ACC112 (cell line): ENCODE results near the gene WRAP73.

ENCODE experiments used
- H2AFZ ChIP-seq: fragments of 200-600 bp; sonication (generic); one replicate; pipeline ENCODE4 v1.6.0; 2017; ENCODE audit warnings: antibody characterized with exemption, low read length; ENCODE audit not compliant: unreplicated experiment
- H3K27ac ChIP-seq: fragments of 200-600 bp; sonication (generic); 2 replicates; pipeline ENCODE4 v1.5.1; 2014; ENCODE audit warnings: low read depth, mild to moderate bottlenecking, antibody characterized with exemption, low read length, moderate library complexity
- H3K27me3 ChIP-seq: fragments of 200-600 bp; sonication (generic); 2 replicates; pipeline ENCODE4 v1.6.1; 2014; ENCODE audit warnings: mild to moderate bottlenecking, antibody characterized with exemption, low read length, moderate library complexity, mixed read lengths; ENCODE audit not compliant: insufficient read depth
- H3K36me3 ChIP-seq: fragments of 200-600 bp; sonication (generic); 2 replicates; pipeline ENCODE4 v1.6.1; 2016; ENCODE audit warnings: mild to moderate bottlenecking, antibody characterized with exemption, low read length, moderate library complexity, mixed read lengths; ENCODE audit not compliant: insufficient read depth
- H3K4me1 ChIP-seq: fragments of 200-600 bp; sonication (generic); one replicate; pipeline ENCODE4 v1.6.1; 2016; ENCODE audit warnings: low read length, mixed read lengths; ENCODE audit not compliant: insufficient read depth, unreplicated experiment, control insufficient read depth
- H3K4me3 ChIP-seq: fragments of 200-600 bp; sonication (generic); 2 replicates; pipeline ENCODE4 v1.5.1; 2014; ENCODE audit warnings: mild to moderate bottlenecking, low read depth, low read length
- H3K79me2 ChIP-seq: fragments of 200-600 bp; sonication (generic); one replicate; pipeline ENCODE4 v1.6.0; 2016; ENCODE audit warnings: low read length; ENCODE audit not compliant: control insufficient read depth, unreplicated experiment, insufficient read depth

The WRAP73 gene

GRCh38 chr1:3609016-3609768, 40.7 kb downstream of the WRAP73 start:
- Histone ChIP-seq H3K4me1 (peaks cover 11% of the 10 kb centered on the region), H3K36me3 (no peaks in the 10 kb centered on the region), H3K4me3 (no peak overlapping the region), H3K27me3 (peaks cover 12% of the 10 kb centered on the region; the same call in 1 of the 2 replicates), H2AFZ (no peak overlapping the region), H3K79me2 (no peaks in the 10 kb centered on the region), H3K27ac (no peak overlapping the region)

GRCh38 chr1:3608154-3608553, 41.7 kb downstream of the WRAP73 start:
- peaks cover 2% of the 10 kb centered on the region for H3K4me1 ChIP-seq
- no peak overlapping the region for H3K4me3 ChIP-seq
- no peaks in the 10 kb centered on the region for H3K79me2 ChIP-seq
- H3K27ac ChIP-seq: no peak overlapping the region
- H2AFZ ChIP-seq: no peak overlapping the region
- peaks cover 12% of the 10 kb centered on the region; the same call in 1 of the 2 replicates for H3K27me3 ChIP-seq
- H3K36me3 ChIP-seq: no peaks in the 10 kb centered on the region

GRCh38 chr1:3607703-3608065, 42.2 kb downstream of the WRAP73 start:
- Histone ChIP-seq H3K4me1 (no peaks in the 10 kb centered on the region), H3K27me3 (peaks cover 12% of the 10 kb centered on the region; the same call in 1 of the 2 replicates), H3K79me2 (no peaks in the 10 kb centered on the region)

GRCh38 chr1:3606779-3607702, 42.9 kb downstream of the WRAP73 start:
- Histone ChIP-seq H3K36me3 (no peaks in the 10 kb centered on the region), H3K4me3 (no peak overlapping the region), H3K79me2 (no peaks in the 10 kb centered on the region), H2AFZ (no peak overlapping the region), H3K27ac (no peak overlapping the region), H3K27me3 (peaks cover 12% of the 10 kb centered on the region; the same call in 1 of the 2 replicates), H3K4me1 (no peaks in the 10 kb centered on the region)

More at GRCh38 chr1:3607703-3608065, 42.2 kb downstream of the WRAP73 start:
- no peaks in the 10 kb centered on the region for H3K36me3 ChIP-seq
- no peak overlapping the region for H3K4me3 ChIP-seq
- H3K27ac ChIP-seq: no peak overlapping the region
- H2AFZ ChIP-seq: no peak overlapping the region

- H3K79me2 ChIP-seq: no peaks in the 10 kb centered on the region
- no peaks in the 10 kb centered on the region for H3K27me3 ChIP-seq
- no peak overlapping the region for H3K27ac ChIP-seq
- H3K36me3 ChIP-seq: no peaks in the 10 kb centered on the region
- H3K4me3 ChIP-seq: no peak overlapping the region
- no peaks in the 10 kb centered on the region for H3K4me1 ChIP-seq
- no peak overlapping the region for H2AFZ ChIP-seq
Observed at GRCh38 chr1:3604997-3605823, 44.7 kb downstream of the WRAP73 start.

- Histone ChIP-seq H3K27me3 (no peaks in the 10 kb centered on the region), H3K4me1 (no peaks in the 10 kb centered on the region), H3K27ac (no peak overlapping the region), H2AFZ (no peak overlapping the region), H3K79me2 (no peaks in the 10 kb centered on the region), H3K4me3 (no peak overlapping the region), H3K36me3 (no peaks in the 10 kb centered on the region)
Observed at GRCh38 chr1:3604468-3604974, 45.4 kb downstream of the WRAP73 start.

- Histone ChIP-seq H2AFZ (no peak overlapping the region), H3K79me2 (no peaks in the 10 kb centered on the region), H3K4me3 (no peak overlapping the region), H3K27ac (no peak overlapping the region), H3K36me3 (no peaks in the 10 kb centered on the region), H3K4me1 (no peaks in the 10 kb centered on the region), H3K27me3 (no peaks in the 10 kb centered on the region)
Observed at GRCh38 chr1:3603571-3604467, 46.1 kb downstream of the WRAP73 start.

- no peak overlapping the region for H3K4me3 ChIP-seq
- no peak overlapping the region for H2AFZ ChIP-seq
- H3K79me2 ChIP-seq: no peaks in the 10 kb centered on the region
- H3K27me3 ChIP-seq: no peaks in the 10 kb centered on the region
- H3K4me1 ChIP-seq: no peaks in the 10 kb centered on the region
- no peaks in the 10 kb centered on the region for H3K36me3 ChIP-seq
- no peak overlapping the region for H3K27ac ChIP-seq
Observed at GRCh38 chr1:3603156-3603555, 46.7 kb downstream of the WRAP73 start.

- Histone ChIP-seq H3K27ac (no peak overlapping the region), H3K27me3 (no peaks in the 10 kb centered on the region), H3K79me2 (no peaks in the 10 kb centered on the region), H3K4me3 (no peak overlapping the region), H3K36me3 (no peaks in the 10 kb centered on the region), H3K4me1 (no peaks in the 10 kb centered on the region), H2AFZ (no peak overlapping the region)
Observed at GRCh38 chr1:3602375-3602774, 47.5 kb downstream of the WRAP73 start.
